ENCODE data around the gene EME1.

- TF ChIP-seq CTCF (conservative IDR thresholded peaks at IDR 0.05; ENCODE audit: low read depth, low read length) (no peak), EZH2phosphoT487 (IDR thresholded peaks at IDR 0.05; ENCODE audit: borderline replicate concordance, low read length) (no peak)
Observed at GRCh38 chr17:50423553-50424159, 50.6 kb downstream of the EME1 start.
